Measurements from ENCODE around the gene MARCHF10. TPM values are rescaled to one million over a fixed set of nuclear protein-coding genes. Genes with fewer than 3 reads are reported as not detected.

Gene MARCHF10
- total and polyA plus RNA-seq, 2 donors = 0.14 to 1.1 TPM

DNA sequence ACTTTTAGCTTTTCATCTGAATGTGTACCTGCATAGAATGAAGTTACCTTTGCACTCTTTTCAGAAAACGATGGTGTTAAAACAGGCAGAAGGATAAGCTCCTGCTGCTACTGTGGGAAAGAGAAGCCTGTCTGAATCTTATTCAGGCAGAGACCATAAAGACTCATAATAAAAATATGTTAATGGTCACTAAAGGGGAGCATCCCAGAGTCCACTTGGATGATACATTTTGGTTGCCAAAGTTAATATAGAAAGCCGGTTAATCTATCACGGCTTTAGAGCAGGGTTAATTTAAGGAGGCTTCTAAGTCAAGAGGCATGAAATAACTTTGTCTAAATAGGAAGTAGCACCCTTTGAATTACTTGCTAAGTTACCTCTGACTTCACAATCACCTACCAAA lies 2.9 kb downstream of the MARCHF10 start:
- Histone ChIP-seq H3K36me3 (ENCODE audit: control insufficient read depth in 2 of 2, insufficient read depth in 2 of 2, low read length in 1 of 2) (no peaks in the 10 kb centered on the region), H3K4me3 (ENCODE audit: low read length in 2 of 2) (no peak overlapping the region), H3K27ac (ENCODE audit: low read depth in 1 of 2, low read length in 1 of 2) (no peak overlapping the region), H3K27me3 (ENCODE audit: control insufficient read depth in 2 of 2, insufficient read depth in 1 of 2, low read length in 1 of 2) (peaks cover 0 to 5% of the 10 kb centered on the region in 2 donors), H3K9me3 (ENCODE audit: control insufficient read depth in 2 of 2, insufficient read depth in 1 of 2, low read length in 1 of 2) (no peaks in the 10 kb centered on the region), H3K4me1 (ENCODE audit: control insufficient read depth in 2 of 2, insufficient read depth in 2 of 2, low read length in 2 of 2) (peaks cover 15 to 21% of the 10 kb centered on the region in 2 donors)
- no peak for DNase-seq (ENCODE audit: low read depth in 6 of 9, low spot score in 9 of 9)
- WGBS = 97% methylated on average over 3 of the region's 3 CpGs

DNA sequence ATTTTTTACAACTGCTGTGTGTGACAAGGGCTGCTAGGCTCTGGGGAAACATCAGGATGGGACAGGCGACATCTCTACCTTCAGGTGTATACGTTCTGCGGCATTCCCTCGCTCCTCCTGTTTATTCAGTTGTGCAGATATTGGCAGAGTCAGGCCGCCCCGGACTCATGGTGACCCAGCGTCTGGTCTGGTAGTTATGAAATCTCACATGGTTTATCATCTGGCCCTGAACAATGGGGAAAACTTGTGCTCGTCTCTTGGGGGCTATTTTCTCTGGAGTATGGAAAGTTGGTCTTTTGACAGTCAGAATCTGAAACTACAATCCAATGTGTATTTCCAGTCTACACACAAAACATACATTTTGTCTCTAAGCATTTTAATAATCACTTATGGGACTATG lies 3.3 kb downstream of the MARCHF10 start:
- WGBS = 92% methylated on average over 8 of the region's 8 CpGs
- Histone ChIP-seq H3K27ac (ENCODE audit: low read depth in 1 of 2, low read length in 1 of 2) (no peak overlapping the region), H3K27me3 (ENCODE audit: control insufficient read depth in 2 of 2, insufficient read depth in 1 of 2, low read length in 1 of 2) (peaks cover 0 to 5% of the 10 kb centered on the region in 2 donors), H3K4me3 (ENCODE audit: low read length in 2 of 2) (no peak overlapping the region), H3K36me3 (ENCODE audit: control insufficient read depth in 2 of 2, insufficient read depth in 2 of 2, low read length in 1 of 2) (no peaks in the 10 kb centered on the region), H3K4me1 (ENCODE audit: control insufficient read depth in 2 of 2, insufficient read depth in 2 of 2, low read length in 2 of 2) (peaks cover 14 to 21% of the 10 kb centered on the region in 2 donors), H3K9me3 (ENCODE audit: control insufficient read depth in 2 of 2, insufficient read depth in 1 of 2, low read length in 1 of 2) (no peaks in the 10 kb centered on the region)
- DNase-seq (ENCODE audit: low read depth in 6 of 9, low spot score in 9 of 9) = no peak

DNA sequence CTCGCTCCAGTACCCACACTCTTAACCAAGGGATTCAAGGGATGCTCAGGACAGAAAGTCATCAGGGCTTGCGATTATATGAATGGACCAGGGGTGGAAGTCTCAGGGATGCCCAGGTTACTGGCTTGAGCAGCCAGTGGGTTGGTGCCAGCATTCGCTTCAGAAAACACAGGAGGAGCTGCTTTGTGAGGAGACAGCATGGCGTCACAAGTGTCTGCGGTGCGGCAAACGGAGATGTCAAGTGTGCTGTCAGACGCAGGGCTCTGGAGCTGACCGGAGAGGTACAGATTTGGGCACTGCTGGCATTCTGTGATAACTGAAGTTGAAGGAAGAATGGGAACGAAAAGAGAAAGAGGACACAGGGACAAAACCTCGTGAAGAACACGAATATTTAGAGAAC lies 4.1 kb downstream of the MARCHF10 start:
- peaks cover 0 to 5% of the 10 kb centered on the region in 2 donors for H3K27me3 ChIP-seq (ENCODE audit: control insufficient read depth in 2 of 2, insufficient read depth in 1 of 2, low read length in 1 of 2)
- DNase-seq (ENCODE audit: low read depth in 6 of 9, low spot score in 9 of 9) = no peak
- H3K4me1 ChIP-seq (ENCODE audit: control insufficient read depth in 2 of 2, insufficient read depth in 2 of 2, low read length in 2 of 2) = peaks cover 13 to 21% of the 10 kb centered on the region in 2 donors
- H3K4me3 ChIP-seq (ENCODE audit: low read length in 2 of 2) = no peak overlapping the region
- H3K27ac ChIP-seq (ENCODE audit: low read depth in 1 of 2, low read length in 1 of 2) = no peak overlapping the region
- no peaks in the 10 kb centered on the region for H3K36me3 ChIP-seq (ENCODE audit: control insufficient read depth in 2 of 2, insufficient read depth in 2 of 2, low read length in 1 of 2)
- H3K9me3 ChIP-seq (ENCODE audit: control insufficient read depth in 2 of 2, insufficient read depth in 1 of 2, low read length in 1 of 2) = no peaks in the 10 kb centered on the region
- 97% methylated on average over 12 of the region's 12 CpGs for WGBS

DNA sequence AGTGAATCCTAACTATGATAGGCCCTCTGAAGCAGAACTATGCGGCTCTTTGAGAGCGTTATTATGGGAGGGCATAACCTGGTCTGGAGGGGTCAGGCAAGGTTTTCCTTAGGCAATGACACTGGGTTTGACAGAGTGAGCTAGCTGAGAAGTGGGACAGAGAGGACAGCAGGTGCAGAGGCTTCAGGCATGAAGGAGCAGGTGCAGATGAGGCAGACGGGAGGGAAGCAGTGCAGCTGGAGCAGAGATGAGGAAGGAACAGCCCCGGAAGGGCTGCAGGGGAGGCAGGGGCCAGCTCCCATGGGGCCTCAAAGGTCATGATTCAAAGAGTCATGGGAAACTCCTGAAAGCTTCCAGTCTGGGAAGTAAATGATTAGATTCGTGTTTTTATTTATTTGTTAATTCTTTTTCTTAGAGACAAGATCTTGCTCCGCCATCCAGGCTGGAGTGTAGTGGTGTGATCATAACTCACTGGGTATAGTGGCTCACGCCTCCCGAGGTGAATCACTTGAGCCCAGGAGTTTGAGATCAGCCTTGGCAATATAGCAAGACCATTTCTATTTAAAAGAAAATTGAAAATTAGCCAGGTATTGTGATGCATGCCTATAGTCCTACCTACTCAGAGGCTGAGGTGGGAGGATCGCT lies 5.4 kb downstream of the MARCHF10 start:
- Histone ChIP-seq H3K36me3 (ENCODE audit: control insufficient read depth in 2 of 2, insufficient read depth in 2 of 2, low read length in 1 of 2) (no peaks in the 10 kb centered on the region), H3K9me3 (ENCODE audit: control insufficient read depth in 2 of 2, insufficient read depth in 1 of 2, low read length in 1 of 2) (no peaks in the 10 kb centered on the region), H3K27me3 (ENCODE audit: control insufficient read depth in 2 of 2, insufficient read depth in 1 of 2, low read length in 1 of 2) (peaks cover 0 to 3% of the 10 kb centered on the region in 2 donors), H3K27ac (ENCODE audit: low read depth in 1 of 2, low read length in 1 of 2) (no peak overlapping the region), H3K4me1 (ENCODE audit: control insufficient read depth in 2 of 2, insufficient read depth in 2 of 2, low read length in 2 of 2) (peaks cover 7 to 12% of the 10 kb centered on the region in 2 donors), H3K4me3 (ENCODE audit: low read length in 2 of 2) (no peak overlapping the region)
- DNase-seq (ENCODE audit: low read depth in 6 of 9, low spot score in 9 of 9) = peak in 3 of 9 donors; percentile 19 to 47 (median 19)
- WGBS = 62% methylated on average over 9 of the region's 9 CpGs

DNA sequence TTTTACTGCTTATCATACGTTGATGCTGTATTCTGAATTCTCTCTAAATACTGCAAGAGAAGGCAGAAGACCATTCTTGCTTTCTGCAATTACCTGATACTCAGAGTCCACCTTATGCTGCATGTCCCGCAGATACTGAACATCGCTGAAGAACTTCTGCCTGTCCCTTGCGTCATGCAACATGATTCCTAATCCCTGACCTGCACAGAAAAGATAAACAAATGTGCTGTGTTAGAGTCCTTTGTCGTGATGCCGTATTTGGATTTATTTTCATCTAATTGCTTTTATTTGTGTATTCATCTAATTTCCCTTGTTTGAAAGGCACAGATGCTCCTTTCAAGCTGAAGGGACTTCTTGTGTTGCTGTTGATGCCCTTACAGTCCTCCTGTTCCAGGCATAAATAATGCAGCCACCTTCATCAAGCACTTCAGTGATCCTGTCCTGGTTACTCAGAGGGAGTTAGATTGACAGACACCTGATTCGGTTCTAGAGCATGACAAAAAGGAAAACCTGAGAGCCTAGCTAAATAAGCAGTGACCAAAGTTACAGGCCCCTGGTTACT lies 6.5 kb downstream of the MARCHF10 start:
- no peak overlapping the region for H3K27ac ChIP-seq (ENCODE audit: low read depth in 1 of 2, low read length in 1 of 2)
- no peaks in the 10 kb centered on the region for H3K36me3 ChIP-seq (ENCODE audit: control insufficient read depth in 2 of 2, insufficient read depth in 2 of 2, low read length in 1 of 2)
- 97% methylated on average over 7 of the region's 7 CpGs for WGBS
- peaks cover 7 to 9% of the 10 kb centered on the region in 2 donors for H3K4me1 ChIP-seq (ENCODE audit: control insufficient read depth in 2 of 2, insufficient read depth in 2 of 2, low read length in 2 of 2)
- H3K4me3 ChIP-seq (ENCODE audit: low read length in 2 of 2) = no peak overlapping the region
- no peaks in the 10 kb centered on the region for H3K27me3 ChIP-seq (ENCODE audit: control insufficient read depth in 2 of 2, insufficient read depth in 1 of 2, low read length in 1 of 2)
- H3K9me3 ChIP-seq (ENCODE audit: control insufficient read depth in 2 of 2, insufficient read depth in 1 of 2, low read length in 1 of 2) = no peaks in the 10 kb centered on the region
- no peak for DNase-seq (ENCODE audit: low read depth in 6 of 9, low spot score in 9 of 9)

DNA sequence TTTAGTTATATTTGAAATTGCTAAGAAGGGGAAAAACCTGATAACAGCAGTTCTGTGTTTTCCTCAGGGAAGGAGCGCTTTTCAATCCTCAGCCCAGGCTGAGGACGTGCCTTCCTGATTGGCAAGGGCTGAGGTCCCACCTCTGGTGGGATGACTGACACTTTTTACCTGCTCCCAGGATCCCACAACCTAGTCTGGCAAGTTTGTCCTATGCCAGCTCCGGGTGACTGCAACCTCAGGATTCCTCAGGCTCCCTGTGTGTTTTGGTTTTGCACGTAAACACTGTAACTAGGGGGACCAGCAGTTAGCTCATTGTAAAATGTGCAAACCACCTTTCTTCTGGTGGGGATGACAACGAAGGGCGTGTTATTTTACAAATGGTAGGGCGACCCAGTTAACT lies 7.5 kb downstream of the MARCHF10 start:
- Histone ChIP-seq H3K4me3 (ENCODE audit: low read length in 2 of 2) (no peak overlapping the region), H3K27me3 (ENCODE audit: control insufficient read depth in 2 of 2, insufficient read depth in 1 of 2, low read length in 1 of 2) (no peaks in the 10 kb centered on the region), H3K4me1 (ENCODE audit: control insufficient read depth in 2 of 2, insufficient read depth in 2 of 2, low read length in 2 of 2) (peaks cover 7 to 9% of the 10 kb centered on the region in 2 donors), H3K27ac (ENCODE audit: low read depth in 1 of 2, low read length in 1 of 2) (no peak overlapping the region), H3K9me3 (ENCODE audit: control insufficient read depth in 2 of 2, insufficient read depth in 1 of 2, low read length in 1 of 2) (no peaks in the 10 kb centered on the region), H3K36me3 (ENCODE audit: control insufficient read depth in 2 of 2, insufficient read depth in 2 of 2, low read length in 1 of 2) (no peaks in the 10 kb centered on the region)
- 91% methylated on average over 7 of the region's 7 CpGs for WGBS
- no peak for DNase-seq (ENCODE audit: low read depth in 6 of 9, low spot score in 9 of 9)

DNA sequence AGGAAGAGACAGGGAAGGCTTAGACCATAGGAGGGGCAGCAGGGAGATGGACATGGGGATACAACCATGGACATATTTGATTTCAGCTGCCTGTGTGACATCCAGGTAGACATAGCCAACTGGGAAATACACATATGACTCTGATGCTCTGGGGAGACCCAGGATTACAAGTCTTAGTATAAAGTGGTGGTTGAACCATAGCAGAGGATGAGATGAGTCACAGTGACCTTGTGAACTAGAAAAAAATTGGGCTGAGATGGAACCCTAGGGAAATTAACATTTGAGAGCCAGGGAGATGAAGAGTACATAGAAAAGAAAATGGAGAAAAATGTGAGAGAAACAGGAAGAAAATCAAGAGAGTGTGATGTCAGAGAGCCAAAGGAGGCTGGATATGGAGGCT lies 10.2 kb downstream of the MARCHF10 start:
- Histone ChIP-seq H3K4me3 (ENCODE audit: low read length in 2 of 2) (no peak overlapping the region), H3K36me3 (ENCODE audit: control insufficient read depth in 2 of 2, insufficient read depth in 2 of 2, low read length in 1 of 2) (no peaks in the 10 kb centered on the region), H3K27me3 (ENCODE audit: control insufficient read depth in 2 of 2, insufficient read depth in 1 of 2, low read length in 1 of 2) (no peaks in the 10 kb centered on the region), H3K27ac (ENCODE audit: low read depth in 1 of 2, low read length in 1 of 2) (no peak overlapping the region), H3K4me1 (ENCODE audit: control insufficient read depth in 2 of 2, insufficient read depth in 2 of 2, low read length in 2 of 2) (peaks cover 11 to 16% of the 10 kb centered on the region in 2 donors), H3K9me3 (ENCODE audit: control insufficient read depth in 2 of 2, insufficient read depth in 1 of 2, low read length in 1 of 2) (peaks cover 0 to 3% of the 10 kb centered on the region in 2 donors)
- DNase-seq (ENCODE audit: low read depth in 6 of 9, low spot score in 9 of 9) = no peak

DNA sequence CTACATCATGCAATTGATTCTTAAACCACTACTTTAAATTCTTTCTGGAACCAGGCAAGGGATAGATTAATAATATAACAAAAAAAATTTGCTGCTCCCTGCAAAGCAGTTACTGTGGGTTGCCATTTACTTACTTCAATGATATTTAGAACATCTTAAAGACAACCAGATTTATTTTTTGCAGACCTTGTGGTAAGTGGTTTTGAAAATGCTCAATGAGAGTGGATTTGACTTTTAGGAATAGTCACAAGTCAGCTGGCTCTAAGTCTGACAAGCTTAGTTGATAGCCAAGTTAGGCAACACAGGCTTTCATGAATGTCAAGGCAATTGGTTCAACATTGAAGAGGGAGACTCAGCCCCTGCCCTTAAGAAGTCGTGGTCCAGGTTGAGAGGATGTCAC lies 11.8 kb downstream of the MARCHF10 start:
- H3K4me3 ChIP-seq (ENCODE audit: low read length in 2 of 2) = no peak overlapping the region
- H3K4me1 ChIP-seq (ENCODE audit: control insufficient read depth in 2 of 2, insufficient read depth in 2 of 2, low read length in 2 of 2) = peaks cover 5 to 7% of the 10 kb centered on the region in 2 donors
- DNase-seq (ENCODE audit: low read depth in 6 of 9, low spot score in 9 of 9) = no peak
- 97% methylated on average over 1 of the region's 1 CpG for WGBS
- H3K27me3 ChIP-seq (ENCODE audit: control insufficient read depth in 2 of 2, insufficient read depth in 1 of 2, low read length in 1 of 2) = no peaks in the 10 kb centered on the region
- peaks cover 0 to 3% of the 10 kb centered on the region in 2 donors for H3K9me3 ChIP-seq (ENCODE audit: control insufficient read depth in 2 of 2, insufficient read depth in 1 of 2, low read length in 1 of 2)
- no peaks in the 10 kb centered on the region for H3K36me3 ChIP-seq (ENCODE audit: control insufficient read depth in 2 of 2, insufficient read depth in 2 of 2, low read length in 1 of 2)
- H3K27ac ChIP-seq (ENCODE audit: low read depth in 1 of 2, low read length in 1 of 2) = no peak overlapping the region

DNA sequence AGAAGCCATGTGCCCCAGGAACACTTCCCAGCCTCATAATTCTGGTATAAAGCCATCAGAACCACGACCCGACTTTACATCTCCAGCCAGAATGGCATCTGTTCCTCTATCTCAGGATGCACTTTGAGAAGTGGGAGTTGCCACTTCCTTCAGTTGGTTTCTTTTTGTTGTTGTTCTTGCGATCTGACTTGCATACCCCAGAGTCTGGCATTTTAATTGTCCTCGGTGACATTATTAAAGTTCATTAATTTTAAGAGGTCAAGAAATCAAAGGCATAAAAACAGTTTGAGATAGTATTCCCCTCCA lies 13.5 kb downstream of the MARCHF10 start:
- H3K4me1 ChIP-seq (ENCODE audit: control insufficient read depth in 2 of 2, insufficient read depth in 2 of 2, low read length in 2 of 2) = peaks cover 5 to 7% of the 10 kb centered on the region in 2 donors
- H3K4me3 ChIP-seq (ENCODE audit: low read length in 2 of 2) = no peak overlapping the region
- no peak overlapping the region for H3K27ac ChIP-seq (ENCODE audit: low read depth in 1 of 2, low read length in 1 of 2)
- no peaks in the 10 kb centered on the region for H3K36me3 ChIP-seq (ENCODE audit: control insufficient read depth in 2 of 2, insufficient read depth in 2 of 2, low read length in 1 of 2)
- H3K9me3 ChIP-seq (ENCODE audit: control insufficient read depth in 2 of 2, insufficient read depth in 1 of 2, low read length in 1 of 2) = peaks cover 0 to 3% of the 10 kb centered on the region in 2 donors
- peak in 1 of 9 donors; percentile 27 for DNase-seq (ENCODE audit: low read depth in 6 of 9, low spot score in 9 of 9)
- H3K27me3 ChIP-seq (ENCODE audit: control insufficient read depth in 2 of 2, insufficient read depth in 1 of 2, low read length in 1 of 2) = no peaks in the 10 kb centered on the region
- 3% methylated on average over 4 of the region's 4 CpGs for WGBS

Measured in thymus (tissue), 11 donors.